Loucy (cell line): Measurements from ENCODE around the gene APBB2.

Source experiments
- H2AFZ ChIP-seq: fragments of 200-600 bp; sonication (generic); 2 replicates; pipeline ENCODE4 v1.6.0; 2016; ENCODE audit warnings: antibody characterized with exemption, mild to moderate bottlenecking, low read length, moderate library complexity
- H3F3A ChIP-seq: fragments of 200-600 bp; 2 replicates; pipeline ENCODE4 v1.6.0; 2016; ENCODE audit warnings: antibody characterized with exemption, low read depth, mild to moderate bottlenecking
- H3K27me3 ChIP-seq: fragments of 200-600 bp; sonication (generic); 2 replicates; pipeline ENCODE4 v1.6.1; 2014; ENCODE audit warnings: low read length, mild to moderate bottlenecking; ENCODE audit not compliant: insufficient read depth, poor library complexity, severe bottlenecking
- H3K36me3 ChIP-seq: fragments of 200-600 bp; sonication (generic); 2 replicates; pipeline ENCODE4 v1.6.1; 2016; ENCODE audit warnings: low read length; ENCODE audit not compliant: insufficient read depth
- H3K4me1 ChIP-seq: fragments of 200-600 bp; sonication (generic); 2 replicates; pipeline ENCODE4 v1.5.1; 2014; ENCODE audit warnings: low read length, mild to moderate bottlenecking; ENCODE audit not compliant: insufficient read depth, poor library complexity, severe bottlenecking
- H3K4me2 ChIP-seq: fragments of 200-600 bp; sonication (generic); 2 replicates; pipeline ENCODE4 v1.6.0; 2014; ENCODE audit warnings: antibody characterized with exemption, low read length, low read depth, mild to moderate bottlenecking; ENCODE audit not compliant: poor library complexity, severe bottlenecking
- H3K4me3 ChIP-seq: fragments of 200-600 bp; sonication (generic); 2 replicates; pipeline ENCODE4 v1.5.1; 2014; ENCODE audit warnings: low read length, mild to moderate bottlenecking, mixed read lengths; ENCODE audit not compliant: poor library complexity, severe bottlenecking
- H3K79me2 ChIP-seq: fragments of 200-600 bp; sonication (generic); 2 replicates; pipeline ENCODE4 v1.6.1; 2014; ENCODE audit warnings: low read length; ENCODE audit not compliant: insufficient read depth
- H3K9ac ChIP-seq: fragments of 200-600 bp; sonication (generic); 2 replicates; pipeline ENCODE4 v1.6.0; 2014; ENCODE audit warnings: mild to moderate bottlenecking, low read depth, low read length, moderate library complexity; ENCODE audit not compliant: poor library complexity, severe bottlenecking
- H3K9me2 ChIP-seq: fragments of 200-600 bp; sonication (generic); replicated peaks from 2 replicates; pipeline ENCODE4 v1.6.1; 2016; ENCODE audit warnings: low read depth, low read length, mixed read lengths
- H3K9me3 ChIP-seq: fragments of 200-600 bp; sonication (generic); 2 replicates; pipeline ENCODE4 v1.6.1; 2014; ENCODE audit warnings: mild to moderate bottlenecking, antibody characterized with exemption, low read length, low read depth; ENCODE audit not compliant: insufficient read depth
- H4K20me1 ChIP-seq: fragments of 200-600 bp; sonication (generic); 2 replicates; pipeline ENCODE4 v1.6.0; 2014; ENCODE audit warnings: antibody characterized with exemption, low read length, mild to moderate bottlenecking; ENCODE audit not compliant: insufficient read depth, poor library complexity, severe bottlenecking
- CTCF ChIP-seq: fragments of 200-600 bp; sonication (generic); conservative IDR thresholded peaks from 2 replicates; pipeline ENCODE4 v1.5.1; 2014; ENCODE audit warnings: mild to moderate bottlenecking, antibody characterized with exemption, low read length
- EZH2phosphoT487 ChIP-seq: fragments of 200-600 bp; IDR thresholded peaks from 2 replicates; pipeline ENCODE4 v1.6.1; 2018; ENCODE audit warnings: antibody characterized with exemption, mild to moderate bottlenecking, moderate library complexity, borderline replicate concordance

Gene APBB2

GRCh38 chr4:40933272-40934053 lies 280.9 kb downstream of the APBB2 start:
- H3K4me2 ChIP-seq = no peak overlapping the region
- no peak for TF ChIP-seq EZH2phosphoT487
- TF ChIP-seq CTCF = no peak

GRCh38 chr4:40931841-40932240 lies 282.5 kb downstream of the APBB2 start:
- Histone ChIP-seq H3K27me3 (no peaks in the 10 kb centered on the region), H3F3A (no peaks in the 10 kb centered on the region), H3K9me3 (no peaks in the 10 kb centered on the region), H2AFZ (no peak overlapping the region), H3K9ac (no peak overlapping the region), H3K79me2 (no peaks in the 10 kb centered on the region), H3K36me3 (no peaks in the 10 kb centered on the region), H4K20me1 (no peaks in the 10 kb centered on the region), H3K4me3 (no peak overlapping the region), H3K9me2 (no peaks in the 10 kb centered on the region), H3K4me1 (no peaks in the 10 kb centered on the region), H3K4me2 (no peak overlapping the region)
- TF ChIP-seq CTCF (no peak), EZH2phosphoT487 (no peak)

More at GRCh38 chr4:40933272-40934053, 280.9 kb downstream of the APBB2 start:
- no peaks in the 10 kb centered on the region for H4K20me1 ChIP-seq
- no peaks in the 10 kb centered on the region for H3K9me2 ChIP-seq
- no peak overlapping the region for H3K9ac ChIP-seq
- H3K27me3 ChIP-seq = no peaks in the 10 kb centered on the region
- no peaks in the 10 kb centered on the region for H3K4me1 ChIP-seq
- H2AFZ ChIP-seq = no peak overlapping the region
- no peak overlapping the region for H3K4me3 ChIP-seq
- H3K79me2 ChIP-seq = no peaks in the 10 kb centered on the region
- H3K9me3 ChIP-seq = no peaks in the 10 kb centered on the region
- no peaks in the 10 kb centered on the region for H3K36me3 ChIP-seq
- H3F3A ChIP-seq = no peaks in the 10 kb centered on the region

- H3K9me2 ChIP-seq = no peaks in the 10 kb centered on the region
- no peaks in the 10 kb centered on the region for H3K79me2 ChIP-seq
- no peaks in the 10 kb centered on the region for H3K9me3 ChIP-seq
- H3F3A ChIP-seq = no peaks in the 10 kb centered on the region
- H3K4me2 ChIP-seq = no peak overlapping the region
- no peak overlapping the region for H3K9ac ChIP-seq
- H2AFZ ChIP-seq = no peak overlapping the region
- TF ChIP-seq CTCF (no peak), EZH2phosphoT487 (no peak)
- no peaks in the 10 kb centered on the region for H3K4me1 ChIP-seq
- H3K4me3 ChIP-seq = no peak overlapping the region
- H4K20me1 ChIP-seq = no peaks in the 10 kb centered on the region
- no peaks in the 10 kb centered on the region for H3K27me3 ChIP-seq
- no peaks in the 10 kb centered on the region for H3K36me3 ChIP-seq
Measured at GRCh38 chr4:40931238-40931637, 283.1 kb downstream of the APBB2 start.
